GM10266 (cell line): ENCODE data around the gene TMEM72.

ENCODE experiments used
- DNase-seq: peaks from one replicate; pipeline ENCODE4 v3.0.0; 2012; ENCODE audit errors: extremely low spot score
- TF ChIP-seq, protein P1 (sequence below): IDR thresholded peaks from 2 replicates; pipeline ENCODE4 v1.5.1; 2012; ENCODE audit warnings: mild to moderate bottlenecking, low read depth; ENCODE audit not compliant: control insufficient read depth, insufficient read depth; ENCODE audit errors: missing control alignments

The TMEM72 gene

DNA sequence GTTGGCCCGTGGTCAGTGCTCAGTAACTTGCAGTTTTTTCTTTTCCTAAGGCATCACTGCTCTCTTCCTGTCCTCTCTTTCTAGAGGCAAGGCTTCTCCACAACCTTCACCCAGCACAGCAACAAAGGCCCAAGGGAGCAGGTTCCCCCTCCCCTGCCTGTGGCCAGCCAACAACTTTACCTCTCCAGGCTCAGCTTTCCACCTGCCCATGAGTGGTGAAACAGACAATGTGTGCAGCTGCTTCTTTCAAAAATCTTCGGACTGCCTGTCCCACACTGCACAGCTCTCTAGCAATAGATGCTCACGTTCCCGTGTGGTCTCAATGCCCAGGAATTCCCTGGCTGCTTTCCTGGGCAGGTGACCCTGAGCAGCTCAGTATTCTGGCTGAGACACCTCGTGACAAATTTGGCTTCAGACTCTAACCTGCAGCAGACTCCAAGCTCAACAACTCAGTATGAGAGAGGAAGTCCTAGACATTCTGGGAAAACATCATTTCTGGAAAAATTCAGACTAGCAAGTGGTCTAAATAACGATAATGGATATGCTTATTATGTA is 28.9 kb upstream of the TMEM72 start:
- TF ChIP-seq, protein P1, sequence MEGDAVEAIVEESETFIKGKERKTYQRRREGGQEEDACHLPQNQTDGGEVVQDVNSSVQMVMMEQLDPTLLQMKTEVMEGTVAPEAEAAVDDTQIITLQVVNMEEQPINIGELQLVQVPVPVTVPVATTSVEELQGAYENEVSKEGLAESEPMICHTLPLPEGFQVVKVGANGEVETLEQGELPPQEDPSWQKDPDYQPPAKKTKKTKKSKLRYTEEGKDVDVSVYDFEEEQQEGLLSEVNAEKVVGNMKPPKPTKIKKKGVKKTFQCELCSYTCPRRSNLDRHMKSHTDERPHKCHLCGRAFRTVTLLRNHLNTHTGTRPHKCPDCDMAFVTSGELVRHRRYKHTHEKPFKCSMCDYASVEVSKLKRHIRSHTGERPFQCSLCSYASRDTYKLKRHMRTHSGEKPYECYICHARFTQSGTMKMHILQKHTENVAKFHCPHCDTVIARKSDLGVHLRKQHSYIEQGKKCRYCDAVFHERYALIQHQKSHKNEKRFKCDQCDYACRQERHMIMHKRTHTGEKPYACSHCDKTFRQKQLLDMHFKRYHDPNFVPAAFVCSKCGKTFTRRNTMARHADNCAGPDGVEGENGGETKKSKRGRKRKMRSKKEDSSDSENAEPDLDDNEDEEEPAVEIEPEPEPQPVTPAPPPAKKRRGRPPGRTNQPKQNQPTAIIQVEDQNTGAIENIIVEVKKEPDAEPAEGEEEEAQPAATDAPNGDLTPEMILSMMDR: no peak
- no peak for DNase-seq

DNA sequence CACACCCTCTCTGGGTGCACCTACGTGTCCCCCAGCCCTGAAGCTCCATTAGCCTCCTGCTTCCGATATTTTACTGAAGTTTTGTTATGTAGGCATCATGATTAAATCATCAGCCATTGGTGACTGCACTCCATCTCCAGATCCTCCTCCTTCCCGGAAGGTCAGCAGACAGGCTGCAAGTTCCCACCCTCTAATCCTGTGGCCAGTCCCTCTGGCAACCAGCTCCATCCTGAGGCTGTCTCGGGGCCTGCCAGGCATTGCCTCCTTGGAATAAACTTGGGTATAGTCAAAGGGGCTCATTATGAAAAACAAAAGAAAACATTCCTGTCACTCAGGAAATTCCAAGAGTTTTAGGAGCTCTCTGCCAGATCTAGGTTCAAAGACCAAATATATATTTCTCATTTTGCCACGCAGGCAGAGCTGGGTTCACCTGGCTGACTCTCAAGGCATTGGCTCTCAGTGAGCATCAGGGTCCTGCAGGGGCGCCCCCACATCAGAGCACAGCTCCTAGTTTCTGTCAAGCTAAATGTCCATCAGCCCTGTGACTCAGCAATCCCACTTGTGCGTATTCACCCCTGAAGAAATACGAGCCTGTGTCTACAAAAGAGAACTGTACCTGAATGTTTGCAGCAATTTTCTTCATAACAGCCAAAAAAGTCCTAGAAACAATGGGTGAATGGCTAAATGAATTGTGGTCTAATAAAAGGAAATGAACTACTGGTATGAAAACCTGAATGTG is 27.4 kb upstream of the TMEM72 start:
- no peak for DNase-seq
- TF ChIP-seq, protein P1: no peak

DNA sequence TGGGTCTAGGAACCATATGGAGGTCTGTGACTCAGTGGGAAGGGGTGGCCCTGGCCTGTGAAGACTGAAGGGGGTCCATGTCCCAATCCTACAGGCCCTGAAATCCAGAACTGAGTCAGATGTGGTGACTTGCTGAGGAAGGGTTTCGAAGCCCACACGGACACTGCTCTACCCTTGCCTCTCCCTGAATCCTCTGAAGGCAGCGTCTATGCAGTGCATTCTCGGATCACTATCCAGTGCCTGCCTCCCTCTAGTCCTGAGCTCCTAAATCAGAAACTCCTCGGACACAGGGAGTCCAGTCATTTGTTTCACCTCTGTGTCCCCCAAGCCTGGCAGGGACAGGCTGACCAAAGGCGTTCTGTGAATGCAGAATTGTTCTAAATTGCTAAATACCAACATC is 25.4 kb upstream of the TMEM72 start:
- no peak for DNase-seq
- TF ChIP-seq, protein P1: no peak

DNA sequence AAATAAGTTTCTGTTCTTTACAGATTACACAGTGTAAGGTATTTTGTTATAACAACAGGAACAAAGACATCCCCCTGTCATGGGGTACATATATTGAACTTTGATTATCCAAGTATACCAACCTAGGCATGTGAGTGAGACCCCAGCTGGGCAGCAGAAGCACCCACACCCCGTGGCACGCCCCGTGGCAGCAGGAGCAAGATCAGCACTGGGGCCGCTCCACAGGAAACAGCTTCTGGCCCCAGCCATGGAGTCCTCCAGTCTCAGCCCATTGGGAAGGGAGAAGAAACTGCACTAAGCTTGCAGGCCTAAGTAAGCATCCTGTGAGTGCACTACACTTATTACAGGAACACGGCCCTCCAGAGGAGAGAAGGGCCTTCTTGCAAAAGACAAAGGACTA is 24.2 kb upstream of the TMEM72 start:
- TF ChIP-seq, protein P1: no peak
- no peak for DNase-seq

DNA sequence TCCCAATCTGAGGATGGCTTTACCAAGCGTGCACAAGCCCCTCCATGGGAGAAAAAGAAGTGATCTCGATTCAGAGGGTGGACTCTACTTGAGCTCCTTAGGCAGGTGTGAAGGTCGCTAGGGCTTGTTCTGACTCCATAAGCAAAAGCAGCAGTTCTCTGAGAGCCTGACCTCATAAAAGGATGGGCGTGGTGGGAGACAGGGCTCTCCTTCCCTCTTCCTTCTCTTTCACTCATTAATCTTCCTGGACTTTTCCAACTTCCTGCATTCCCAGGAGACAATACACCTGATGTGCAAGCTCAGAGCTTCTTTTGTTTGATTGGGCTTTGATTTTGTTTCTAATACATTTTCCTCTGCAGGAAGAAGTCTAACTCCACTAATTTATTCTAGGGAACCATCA is 22.3 kb upstream of the TMEM72 start:
- no peak for DNase-seq
- TF ChIP-seq, protein P1: no peak

DNA sequence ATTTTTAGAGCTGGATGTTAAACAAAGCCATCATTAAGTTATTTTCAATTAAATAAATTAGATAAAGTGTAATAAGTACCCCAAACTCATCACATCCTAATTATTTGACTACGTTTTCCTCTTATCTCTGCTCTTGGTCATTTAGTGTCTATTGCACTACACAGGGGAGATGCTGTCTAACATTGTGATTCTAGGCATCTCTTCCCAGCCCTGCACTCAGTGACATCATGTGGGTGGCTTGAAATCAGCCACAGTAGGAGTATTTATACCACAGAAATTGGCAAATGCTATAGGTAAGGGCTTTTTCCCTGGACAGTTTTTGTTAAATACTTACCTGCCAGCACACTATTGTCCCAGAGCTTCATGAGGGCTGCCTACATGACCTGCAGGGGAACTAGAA is 21.3 kb upstream of the TMEM72 start:
- DNase-seq: no peak
- TF ChIP-seq, protein P1: no peak
